Measurements from ENCODE around the gene EIF4E1B.

The EIF4E1B gene

DNA sequence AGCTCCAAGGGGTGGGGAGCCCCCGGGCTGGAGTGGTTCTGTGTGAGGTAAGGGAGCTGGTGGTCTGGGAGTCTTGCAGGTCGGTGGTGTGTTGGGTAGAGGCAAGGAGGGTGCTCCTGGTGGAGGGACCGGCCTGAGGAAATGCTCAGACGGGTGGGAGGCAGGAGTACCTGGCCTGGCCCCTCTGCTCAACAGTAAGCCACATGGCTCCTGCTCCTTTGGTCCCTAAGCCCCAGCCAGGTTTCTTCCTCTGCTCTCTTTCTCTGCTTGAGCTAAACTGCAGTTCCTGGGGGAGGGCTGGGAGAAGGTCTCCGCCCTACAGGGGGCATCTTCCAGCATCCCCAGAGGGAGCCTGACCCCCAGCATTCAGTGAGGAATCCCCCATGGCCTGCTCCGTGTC, 34.0 kb downstream of the EIF4E1B start:
- no peaks in the 10 kb centered on the region for H3K9me3 ChIP-seq (ENCODE audit: insufficient read depth, low read depth, low read length)
- H4K20me1 ChIP-seq (ENCODE audit: insufficient read depth, low read length, poor library complexity, severe bottlenecking) = no peaks in the 10 kb centered on the region
- no peaks in the 10 kb centered on the region for H3K4me1 ChIP-seq (ENCODE audit: insufficient read depth, low read length, poor library complexity, severe bottlenecking)
- H3K9ac ChIP-seq (ENCODE audit: low read depth, low read length, poor library complexity, severe bottlenecking) = no peak overlapping the region
- no peak overlapping the region for H3K4me3 ChIP-seq (ENCODE audit: low read length, poor library complexity, severe bottlenecking)
- no peaks in the 10 kb centered on the region for H3K79me2 ChIP-seq (ENCODE audit: insufficient read depth, low read length)
- no peaks in the 10 kb centered on the region for H3K27me3 ChIP-seq (ENCODE audit: insufficient read depth, low read length, poor library complexity, severe bottlenecking)
- no peak overlapping the region for H3K4me2 ChIP-seq (ENCODE audit: low read depth, low read length, poor library complexity, severe bottlenecking)
- H3K36me3 ChIP-seq (ENCODE audit: insufficient read depth, low read length) = no peaks in the 10 kb centered on the region
- TF ChIP-seq, protein P1, sequence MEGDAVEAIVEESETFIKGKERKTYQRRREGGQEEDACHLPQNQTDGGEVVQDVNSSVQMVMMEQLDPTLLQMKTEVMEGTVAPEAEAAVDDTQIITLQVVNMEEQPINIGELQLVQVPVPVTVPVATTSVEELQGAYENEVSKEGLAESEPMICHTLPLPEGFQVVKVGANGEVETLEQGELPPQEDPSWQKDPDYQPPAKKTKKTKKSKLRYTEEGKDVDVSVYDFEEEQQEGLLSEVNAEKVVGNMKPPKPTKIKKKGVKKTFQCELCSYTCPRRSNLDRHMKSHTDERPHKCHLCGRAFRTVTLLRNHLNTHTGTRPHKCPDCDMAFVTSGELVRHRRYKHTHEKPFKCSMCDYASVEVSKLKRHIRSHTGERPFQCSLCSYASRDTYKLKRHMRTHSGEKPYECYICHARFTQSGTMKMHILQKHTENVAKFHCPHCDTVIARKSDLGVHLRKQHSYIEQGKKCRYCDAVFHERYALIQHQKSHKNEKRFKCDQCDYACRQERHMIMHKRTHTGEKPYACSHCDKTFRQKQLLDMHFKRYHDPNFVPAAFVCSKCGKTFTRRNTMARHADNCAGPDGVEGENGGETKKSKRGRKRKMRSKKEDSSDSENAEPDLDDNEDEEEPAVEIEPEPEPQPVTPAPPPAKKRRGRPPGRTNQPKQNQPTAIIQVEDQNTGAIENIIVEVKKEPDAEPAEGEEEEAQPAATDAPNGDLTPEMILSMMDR (conservative IDR thresholded peaks at IDR 0.05; ENCODE audit: low read length) = no peak
- TF ChIP-seq EZH2phosphoT487 (IDR thresholded peaks at IDR 0.05; ENCODE audit: borderline replicate concordance) = no peak
- H2AFZ ChIP-seq (ENCODE audit: low read length) = no peak overlapping the region
- H3K9me2 ChIP-seq (replicated peaks; ENCODE audit: low read depth, low read length) = no peaks in the 10 kb centered on the region
- H3F3A ChIP-seq (ENCODE audit: low read depth) = no peaks in the 10 kb centered on the region

GRCh38 chr5:176664886-176665285, 34.4 kb downstream of the EIF4E1B start:
- Histone ChIP-seq H3K4me3 (ENCODE audit: low read length, poor library complexity, severe bottlenecking) (no peak overlapping the region), H4K20me1 (ENCODE audit: insufficient read depth, low read length, poor library complexity, severe bottlenecking) (no peaks in the 10 kb centered on the region), H2AFZ (ENCODE audit: low read length) (no peak overlapping the region), H3K27me3 (ENCODE audit: insufficient read depth, low read length, poor library complexity, severe bottlenecking) (no peaks in the 10 kb centered on the region), H3K9ac (ENCODE audit: low read depth, low read length, poor library complexity, severe bottlenecking) (no peak overlapping the region), H3F3A (ENCODE audit: low read depth) (no peaks in the 10 kb centered on the region), H3K4me1 (ENCODE audit: insufficient read depth, low read length, poor library complexity, severe bottlenecking) (no peaks in the 10 kb centered on the region), H3K9me2 (replicated peaks; ENCODE audit: low read depth, low read length) (no peaks in the 10 kb centered on the region), H3K4me2 (ENCODE audit: low read depth, low read length, poor library complexity, severe bottlenecking) (no peak overlapping the region), H3K36me3 (ENCODE audit: insufficient read depth, low read length) (no peaks in the 10 kb centered on the region), H3K9me3 (ENCODE audit: insufficient read depth, low read depth, low read length) (no peaks in the 10 kb centered on the region), H3K79me2 (ENCODE audit: insufficient read depth, low read length) (no peaks in the 10 kb centered on the region)
- TF ChIP-seq, protein P1 (conservative IDR thresholded peaks at IDR 0.05; ENCODE audit: low read length) = no peak
- no peak for TF ChIP-seq EZH2phosphoT487 (IDR thresholded peaks at IDR 0.05; ENCODE audit: borderline replicate concordance)

- Histone ChIP-seq H4K20me1 (ENCODE audit: insufficient read depth, low read length, poor library complexity, severe bottlenecking) (no peaks in the 10 kb centered on the region), H3K79me2 (ENCODE audit: insufficient read depth, low read length) (no peaks in the 10 kb centered on the region), H3K4me3 (ENCODE audit: low read length, poor library complexity, severe bottlenecking) (no peak overlapping the region), H2AFZ (ENCODE audit: low read length) (no peak overlapping the region), H3K36me3 (ENCODE audit: insufficient read depth, low read length) (no peaks in the 10 kb centered on the region), H3K4me1 (ENCODE audit: insufficient read depth, low read length, poor library complexity, severe bottlenecking) (no peaks in the 10 kb centered on the region), H3K9me2 (replicated peaks; ENCODE audit: low read depth, low read length) (no peaks in the 10 kb centered on the region), H3K27me3 (ENCODE audit: insufficient read depth, low read length, poor library complexity, severe bottlenecking) (no peaks in the 10 kb centered on the region), H3K4me2 (ENCODE audit: low read depth, low read length, poor library complexity, severe bottlenecking) (no peak overlapping the region), H3K9ac (ENCODE audit: low read depth, low read length, poor library complexity, severe bottlenecking) (no peak overlapping the region), H3F3A (ENCODE audit: low read depth) (no peaks in the 10 kb centered on the region), H3K9me3 (ENCODE audit: insufficient read depth, low read depth, low read length) (no peaks in the 10 kb centered on the region)
- TF ChIP-seq, protein P1 (conservative IDR thresholded peaks at IDR 0.05; ENCODE audit: low read length) = no peak
- no peak for TF ChIP-seq EZH2phosphoT487 (IDR thresholded peaks at IDR 0.05; ENCODE audit: borderline replicate concordance)
Measured at GRCh38 chr5:176665517-176665916, 35.0 kb downstream of the EIF4E1B start.

All from Loucy (cell line).